Breast epithelium (tissue), 3 donors: ENCODE results near the gene CTNNBIP1.

Experiments used
- POLR2AphosphoS5 ChIP-seq, 3 donors: sonication (generic); formaldehyde crosslinking; IDR thresholded peaks; one replicate each; pipeline ENCODE4 v1.6.1; 2017; ENCODE audit warnings: antibody characterized with exemption in 3 of 3
- TF ChIP-seq, protein P1 (sequence below), 3 donors: fragments of 450-650 bp; IDR thresholded peaks; one replicate each; pipeline ENCODE4 v1.5.1; 2016 to 2017; ENCODE audit warnings: antibody characterized with exemption in 3 of 3, mild to moderate bottlenecking in 3 of 3, moderate library complexity in 3 of 3

DNA sequence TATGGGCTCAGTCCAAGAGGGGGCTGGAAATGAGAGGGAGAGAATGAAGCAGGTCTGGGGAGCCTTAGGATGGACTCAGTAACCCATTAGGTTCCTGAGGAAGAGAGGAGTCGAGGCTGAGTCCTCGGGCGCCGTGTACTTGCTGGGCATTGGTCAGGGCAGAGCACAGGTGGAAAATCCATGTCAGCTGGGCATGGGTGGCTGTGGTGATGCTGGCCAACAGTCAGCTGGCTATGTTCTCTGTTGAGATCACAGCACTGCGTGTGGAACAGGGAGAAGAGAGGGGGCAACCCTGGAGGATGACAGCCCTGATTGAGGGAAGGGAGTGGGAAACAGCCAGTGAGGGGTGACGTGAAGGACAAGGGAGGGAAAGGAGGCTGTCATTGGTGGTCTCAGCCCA, 43.2 kb downstream of the CTNNBIP1 start:
- TF ChIP-seq, protein P1, sequence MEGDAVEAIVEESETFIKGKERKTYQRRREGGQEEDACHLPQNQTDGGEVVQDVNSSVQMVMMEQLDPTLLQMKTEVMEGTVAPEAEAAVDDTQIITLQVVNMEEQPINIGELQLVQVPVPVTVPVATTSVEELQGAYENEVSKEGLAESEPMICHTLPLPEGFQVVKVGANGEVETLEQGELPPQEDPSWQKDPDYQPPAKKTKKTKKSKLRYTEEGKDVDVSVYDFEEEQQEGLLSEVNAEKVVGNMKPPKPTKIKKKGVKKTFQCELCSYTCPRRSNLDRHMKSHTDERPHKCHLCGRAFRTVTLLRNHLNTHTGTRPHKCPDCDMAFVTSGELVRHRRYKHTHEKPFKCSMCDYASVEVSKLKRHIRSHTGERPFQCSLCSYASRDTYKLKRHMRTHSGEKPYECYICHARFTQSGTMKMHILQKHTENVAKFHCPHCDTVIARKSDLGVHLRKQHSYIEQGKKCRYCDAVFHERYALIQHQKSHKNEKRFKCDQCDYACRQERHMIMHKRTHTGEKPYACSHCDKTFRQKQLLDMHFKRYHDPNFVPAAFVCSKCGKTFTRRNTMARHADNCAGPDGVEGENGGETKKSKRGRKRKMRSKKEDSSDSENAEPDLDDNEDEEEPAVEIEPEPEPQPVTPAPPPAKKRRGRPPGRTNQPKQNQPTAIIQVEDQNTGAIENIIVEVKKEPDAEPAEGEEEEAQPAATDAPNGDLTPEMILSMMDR (IDR thresholded peaks at IDR 0.05), result no peak
- no peak for TF ChIP-seq POLR2AphosphoS5 (IDR thresholded peaks at IDR 0.05)
